ENCODE measurements around the gene TECPR1. TPM values are rescaled to one million over a fixed set of nuclear protein-coding genes. Genes with fewer than 3 reads are reported as not detected.

Gene TECPR1
- total RNA-seq, 4 donors from 2014 or later: 19.6 to 61.8 (median 26.3) TPM

DNA sequence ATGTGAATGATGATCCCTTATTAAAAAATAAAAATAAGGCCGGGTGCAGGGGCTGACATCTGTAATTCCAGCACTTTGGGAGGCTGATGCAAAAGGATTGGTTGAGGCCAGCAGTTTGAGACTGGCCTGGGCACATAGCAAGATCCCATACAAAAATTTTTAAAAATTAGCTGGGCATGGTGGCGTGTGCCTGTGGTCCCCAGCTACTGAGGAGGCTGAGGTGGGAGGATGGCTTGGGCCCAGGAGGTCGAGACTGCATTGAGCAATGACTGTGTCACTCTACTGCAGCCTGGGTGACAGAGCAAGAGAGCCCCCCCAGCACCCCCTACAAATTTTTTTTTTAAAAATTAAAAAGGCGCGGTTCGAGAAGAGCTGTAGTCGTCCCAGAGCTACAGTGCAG is 28.3 kb upstream of the TECPR1 start:
- WGBS, 2 donors: 45 to 47% methylated on average over 7 of the region's 7 CpGs
- H3K4me3 ChIP-seq (replicated peaks in 1 of 3): peak overlapping the region in 1 of 3 donors; percentile 51
- H3K9me3 ChIP-seq: no peaks in the 10 kb centered on the region
- H3K27me3 ChIP-seq: no peaks in the 10 kb centered on the region
- no peak for DNase-seq
- intact Hi-C loops (cut with DNase I): no loop called here
- no peaks in the 10 kb centered on the region for H3K36me3 ChIP-seq
- peaks cover 27 to 30% of the 10 kb centered on the region in 2 donors for H3K4me1 ChIP-seq
- no peak for TF ChIP-seq POLR2A (IDR thresholded peaks at IDR 0.05)
- TF ChIP-seq, protein P1, sequence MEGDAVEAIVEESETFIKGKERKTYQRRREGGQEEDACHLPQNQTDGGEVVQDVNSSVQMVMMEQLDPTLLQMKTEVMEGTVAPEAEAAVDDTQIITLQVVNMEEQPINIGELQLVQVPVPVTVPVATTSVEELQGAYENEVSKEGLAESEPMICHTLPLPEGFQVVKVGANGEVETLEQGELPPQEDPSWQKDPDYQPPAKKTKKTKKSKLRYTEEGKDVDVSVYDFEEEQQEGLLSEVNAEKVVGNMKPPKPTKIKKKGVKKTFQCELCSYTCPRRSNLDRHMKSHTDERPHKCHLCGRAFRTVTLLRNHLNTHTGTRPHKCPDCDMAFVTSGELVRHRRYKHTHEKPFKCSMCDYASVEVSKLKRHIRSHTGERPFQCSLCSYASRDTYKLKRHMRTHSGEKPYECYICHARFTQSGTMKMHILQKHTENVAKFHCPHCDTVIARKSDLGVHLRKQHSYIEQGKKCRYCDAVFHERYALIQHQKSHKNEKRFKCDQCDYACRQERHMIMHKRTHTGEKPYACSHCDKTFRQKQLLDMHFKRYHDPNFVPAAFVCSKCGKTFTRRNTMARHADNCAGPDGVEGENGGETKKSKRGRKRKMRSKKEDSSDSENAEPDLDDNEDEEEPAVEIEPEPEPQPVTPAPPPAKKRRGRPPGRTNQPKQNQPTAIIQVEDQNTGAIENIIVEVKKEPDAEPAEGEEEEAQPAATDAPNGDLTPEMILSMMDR (IDR thresholded peaks at IDR 0.05): no peak
- peak overlapping the region; percentile 85 to 97 (median 94) for H3K27ac ChIP-seq

DNA sequence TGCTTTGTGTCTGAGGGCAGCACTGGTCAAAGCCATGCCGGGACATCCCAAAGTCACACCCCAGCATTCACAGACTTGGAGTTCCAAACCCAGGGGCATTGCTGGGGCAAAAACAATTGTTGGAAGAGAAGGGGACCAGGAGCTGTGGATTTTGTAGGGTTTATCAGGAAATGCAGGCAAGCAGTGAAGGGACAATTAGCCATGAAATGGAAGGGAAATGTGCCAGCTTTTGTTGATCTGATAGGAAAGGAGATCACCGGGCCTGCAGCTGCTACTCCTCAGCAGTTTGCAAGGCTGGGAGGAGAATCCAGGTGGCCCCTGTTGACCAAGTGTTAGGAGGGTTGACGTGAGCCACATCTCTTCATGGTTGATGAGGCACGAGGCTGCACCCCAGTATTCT is 26.9 kb upstream of the TECPR1 start:
- intact Hi-C loops (cut with DNase I): no loop called here
- no peak overlapping the region for H3K4me3 ChIP-seq (replicated peaks in 1 of 3)
- peaks cover 14 to 16% of the 10 kb centered on the region in 2 donors for H3K4me1 ChIP-seq
- H3K36me3 ChIP-seq: no peaks in the 10 kb centered on the region
- H3K27ac ChIP-seq: no peak overlapping the region
- no peaks in the 10 kb centered on the region for H3K9me3 ChIP-seq
- H3K27me3 ChIP-seq: no peaks in the 10 kb centered on the region
- WGBS, 2 donors: 74 to 90% methylated on average over 3 to 4 of the region's 4 CpGs
- TF ChIP-seq, protein P1 (IDR thresholded peaks at IDR 0.05): no peak
- no peak for TF ChIP-seq POLR2A (IDR thresholded peaks at IDR 0.05)
- no peak for DNase-seq

DNA sequence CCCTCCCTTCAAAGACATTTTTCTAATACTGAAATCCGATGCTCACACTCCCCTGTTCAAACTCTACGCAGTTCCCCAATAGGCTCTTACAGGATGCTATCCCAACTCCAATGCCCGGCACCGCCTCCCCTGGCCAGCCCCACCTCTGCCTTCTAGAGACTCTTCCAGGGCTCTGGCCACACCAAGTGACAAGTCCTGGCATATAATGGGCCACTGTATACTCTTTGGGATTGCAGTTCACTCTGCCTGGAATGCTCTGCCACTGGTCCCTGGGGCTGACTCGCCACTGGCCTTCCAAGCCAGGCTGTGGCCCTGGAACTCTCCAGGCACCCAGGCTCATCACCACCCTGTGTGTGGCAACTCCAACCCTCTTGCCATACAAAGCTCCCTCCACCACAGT is 26.4 kb upstream of the TECPR1 start:
- WGBS, 2 donors: 89 to 96% methylated on average over 5 of the region's 5 CpGs
- no peak overlapping the region for H3K27ac ChIP-seq
- no peak overlapping the region for H3K4me3 ChIP-seq (replicated peaks in 1 of 3)
- no peaks in the 10 kb centered on the region for H3K9me3 ChIP-seq
- no peaks in the 10 kb centered on the region for H3K27me3 ChIP-seq
- DNase-seq: no peak
- intact Hi-C loops (cut with DNase I): no loop called here
- H3K4me1 ChIP-seq: peaks cover 8 to 11% of the 10 kb centered on the region in 2 donors
- H3K36me3 ChIP-seq: no peaks in the 10 kb centered on the region
- no peak for TF ChIP-seq POLR2A (IDR thresholded peaks at IDR 0.05)
- TF ChIP-seq, protein P1 (IDR thresholded peaks at IDR 0.05): no peak

DNA sequence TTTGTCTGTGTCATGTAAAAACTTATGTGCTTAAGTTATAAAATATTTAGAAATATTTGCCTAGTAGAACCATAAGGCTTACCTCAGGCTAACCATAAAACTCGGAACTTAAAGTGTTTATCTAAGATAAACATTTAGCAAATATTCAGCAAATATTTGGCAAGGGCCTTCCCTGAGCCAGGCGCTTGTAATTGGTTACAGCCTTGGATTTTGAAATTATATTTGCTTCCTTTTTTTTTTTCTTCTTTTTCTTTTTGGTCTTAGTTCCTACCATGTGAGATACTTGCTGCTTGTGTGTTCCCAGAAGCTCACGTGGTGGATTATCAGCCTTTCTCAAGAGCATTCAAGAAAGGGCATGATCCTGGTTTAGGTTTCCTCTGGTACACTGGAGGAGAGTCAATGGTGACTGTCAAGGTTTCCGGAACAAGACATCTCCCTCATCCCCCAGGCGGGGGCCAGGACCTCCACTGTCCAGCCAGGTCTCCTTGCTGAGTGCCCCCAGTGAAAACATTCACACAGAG is 24.3 kb upstream of the TECPR1 start:
- no peak for DNase-seq
- intact Hi-C loops (cut with DNase I): no loop called here

DNA sequence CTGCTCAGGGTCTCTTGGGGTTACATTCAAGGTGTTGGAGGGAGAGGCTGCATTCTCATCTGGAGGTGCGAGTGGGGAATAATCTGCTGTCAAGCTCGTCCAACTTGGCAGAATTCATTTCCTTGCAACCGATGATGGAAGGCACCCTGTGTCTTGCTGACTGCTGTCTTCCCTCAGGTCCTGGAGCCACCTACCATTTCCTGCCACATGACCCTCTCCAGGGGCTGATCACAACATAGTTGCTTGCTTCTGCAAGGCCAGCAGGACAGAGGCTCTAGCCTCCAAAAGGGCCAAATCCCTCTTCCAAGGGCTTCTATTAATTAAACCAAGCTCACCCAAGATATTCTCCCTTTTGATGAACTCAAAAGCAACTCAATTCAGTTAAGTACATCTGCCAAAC is 15.3 kb upstream of the TECPR1 start:
- no peaks in the 10 kb centered on the region for H3K9me3 ChIP-seq
- H3K27ac ChIP-seq: no peak overlapping the region
- no peaks in the 10 kb centered on the region for H3K4me1 ChIP-seq
- DNase-seq: no peak
- intact Hi-C loops (cut with DNase I): no loop called here
- H3K4me3 ChIP-seq (replicated peaks in 1 of 3): no peak overlapping the region
- TF ChIP-seq POLR2A (IDR thresholded peaks at IDR 0.05): no peak
- TF ChIP-seq, protein P1 (IDR thresholded peaks at IDR 0.05): no peak
- WGBS, 2 donors: 80 to 96% methylated on average over 3 of the region's 3 CpGs
- no peaks in the 10 kb centered on the region for H3K27me3 ChIP-seq
- H3K36me3 ChIP-seq: no peaks in the 10 kb centered on the region

More for the DNA sequence above, 24.3 kb upstream of the TECPR1 start:
- H3K4me1 ChIP-seq: peaks cover 0 to 3% of the 10 kb centered on the region in 2 donors
- TF ChIP-seq POLR2A (IDR thresholded peaks at IDR 0.05): no peak
- TF ChIP-seq, protein P1 (IDR thresholded peaks at IDR 0.05): no peak
- no peaks in the 10 kb centered on the region for H3K36me3 ChIP-seq
- H3K27ac ChIP-seq: no peak overlapping the region
- no peaks in the 10 kb centered on the region for H3K9me3 ChIP-seq
- H3K27me3 ChIP-seq: no peaks in the 10 kb centered on the region
- WGBS, 2 donors: 81 to 82% methylated on average over 5 of the region's 5 CpGs
- no peak overlapping the region for H3K4me3 ChIP-seq (replicated peaks in 1 of 3)
